ENCODE results near the gene KRT85. TPM values are rescaled to one million over a fixed set of nuclear protein-coding genes. Genes with fewer than 3 reads are reported as not detected.

KRT85 gene
- polyA plus RNA-seq, 1 donor (not counting 4 experiments of a cell fraction or from before 2014, with no cell fraction given), result not detected

DNA sequence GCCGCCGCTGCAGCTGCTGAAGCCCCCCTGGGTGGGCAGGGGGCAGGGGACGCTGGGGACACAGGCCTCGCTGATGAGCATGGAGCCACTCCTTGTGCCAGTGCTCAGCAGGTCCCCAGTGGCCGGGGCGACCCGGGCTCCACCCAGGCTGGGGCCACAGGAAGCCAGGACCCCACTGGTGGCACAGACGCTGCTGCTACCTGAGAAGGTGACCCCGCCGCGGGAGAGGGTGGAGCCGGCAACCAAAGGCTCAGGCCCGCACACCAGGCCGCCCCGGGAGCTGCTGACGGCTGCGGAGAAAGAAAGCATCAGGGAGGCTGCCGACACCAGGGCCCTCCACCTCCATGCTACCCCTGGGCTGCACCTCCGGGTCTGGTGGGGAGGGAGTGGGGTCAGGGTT lies 10.8 kb upstream of the KRT85 start:
- H3K36me3 ChIP-seq (ENCODE audit: control insufficient read depth in 2 of 2, extremely low read depth in 1 of 2, insufficient read depth in 2 of 2, low read length in 2 of 2), result no peaks in the 10 kb centered on the region
- H3K27me3 ChIP-seq (ENCODE audit: control insufficient read depth, extremely low read depth, insufficient read depth, low read length), result no peaks in the 10 kb centered on the region
- H3K27ac ChIP-seq (ENCODE audit: control insufficient read depth, insufficient read depth, low read length), result no peak overlapping the region
- no peaks in the 10 kb centered on the region for H4K20me1 ChIP-seq (ENCODE audit: control insufficient read depth, extremely low read depth, insufficient read depth, low read length)
- H3K79me2 ChIP-seq (ENCODE audit: control insufficient read depth, insufficient read depth, low read length), result no peaks in the 10 kb centered on the region
- no peak overlapping the region for H3K4me2 ChIP-seq (ENCODE audit: control insufficient read depth, extremely low read depth, insufficient read depth, low read depth, low read length)
- H3K9me1 ChIP-seq (ENCODE audit: control insufficient read depth, extremely low read depth, insufficient read depth, low read length), result no peaks in the 10 kb centered on the region
- no peak overlapping the region for H3K9ac ChIP-seq (ENCODE audit: control insufficient read depth, extremely low read depth, insufficient read depth, low read length)
- DNase-seq (ENCODE audit: low read depth, low spot score) (no peak), FAIRE-seq (no peak)
- H2AFZ ChIP-seq (ENCODE audit: control insufficient read depth, low read length), result no peak overlapping the region
- H3K4me1 ChIP-seq (ENCODE audit: control insufficient read depth, extremely low read depth, insufficient read depth, low read length), result no peaks in the 10 kb centered on the region
- dilution Hi-C loops (cut with MboI; ENCODE audit: extremely low pct_ligation_motif_present, low sequenced_read_pairs), result no loop called here
- H3K9me3 ChIP-seq (ENCODE audit: control insufficient read depth, low read depth, low read length), result no peaks in the 10 kb centered on the region
- no peak for TF ChIP-seq EZH2 (IDR thresholded peaks at IDR 0.05; ENCODE audit: low read length)
- TF ChIP-seq, protein P1, sequence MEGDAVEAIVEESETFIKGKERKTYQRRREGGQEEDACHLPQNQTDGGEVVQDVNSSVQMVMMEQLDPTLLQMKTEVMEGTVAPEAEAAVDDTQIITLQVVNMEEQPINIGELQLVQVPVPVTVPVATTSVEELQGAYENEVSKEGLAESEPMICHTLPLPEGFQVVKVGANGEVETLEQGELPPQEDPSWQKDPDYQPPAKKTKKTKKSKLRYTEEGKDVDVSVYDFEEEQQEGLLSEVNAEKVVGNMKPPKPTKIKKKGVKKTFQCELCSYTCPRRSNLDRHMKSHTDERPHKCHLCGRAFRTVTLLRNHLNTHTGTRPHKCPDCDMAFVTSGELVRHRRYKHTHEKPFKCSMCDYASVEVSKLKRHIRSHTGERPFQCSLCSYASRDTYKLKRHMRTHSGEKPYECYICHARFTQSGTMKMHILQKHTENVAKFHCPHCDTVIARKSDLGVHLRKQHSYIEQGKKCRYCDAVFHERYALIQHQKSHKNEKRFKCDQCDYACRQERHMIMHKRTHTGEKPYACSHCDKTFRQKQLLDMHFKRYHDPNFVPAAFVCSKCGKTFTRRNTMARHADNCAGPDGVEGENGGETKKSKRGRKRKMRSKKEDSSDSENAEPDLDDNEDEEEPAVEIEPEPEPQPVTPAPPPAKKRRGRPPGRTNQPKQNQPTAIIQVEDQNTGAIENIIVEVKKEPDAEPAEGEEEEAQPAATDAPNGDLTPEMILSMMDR (optimal IDR thresholded peaks at IDR 0.05 in 1 of 3, IDR thresholded peaks at IDR 0.05 in 1 of 3, conservative IDR thresholded peaks at IDR 0.05 in 1 of 3; ENCODE audit: extremely low read depth in 1 of 3, insufficient read depth in 2 of 3, low read length in 3 of 3), result no peak
- H3K4me3 ChIP-seq (ENCODE audit: control insufficient read depth in 2 of 3, extremely low read depth in 1 of 3, insufficient read depth in 2 of 3, low read depth in 1 of 3, low read length in 3 of 3), result no peak overlapping the region

DNA sequence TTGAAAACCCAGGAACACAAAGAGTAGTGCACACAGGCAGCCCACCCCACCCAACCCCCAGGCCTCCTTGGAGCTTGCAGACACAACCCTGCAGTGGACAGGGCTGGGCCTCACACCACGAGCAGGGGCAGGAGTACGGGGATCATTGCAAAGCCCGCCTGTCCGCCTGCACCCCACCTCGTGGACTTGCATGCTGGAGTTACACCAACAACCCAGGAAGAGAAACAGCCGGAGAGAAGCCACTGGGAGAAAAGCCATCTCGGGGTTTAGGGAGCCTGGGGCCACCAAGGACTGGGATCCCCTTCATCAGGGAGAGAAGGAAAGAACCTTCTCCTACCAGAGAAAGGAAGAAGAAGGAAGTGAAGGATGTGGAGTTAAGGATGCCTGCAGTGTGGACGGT lies 10.0 kb upstream of the KRT85 start:
- Histone ChIP-seq H3K79me2 (ENCODE audit: control insufficient read depth, insufficient read depth, low read length) (no peaks in the 10 kb centered on the region), H3K27me3 (ENCODE audit: control insufficient read depth, extremely low read depth, insufficient read depth, low read length) (no peaks in the 10 kb centered on the region), H3K27ac (ENCODE audit: control insufficient read depth, insufficient read depth, low read length) (no peak overlapping the region), H2AFZ (ENCODE audit: control insufficient read depth, low read length) (no peak overlapping the region), H3K36me3 (ENCODE audit: control insufficient read depth in 2 of 2, extremely low read depth in 1 of 2, insufficient read depth in 2 of 2, low read length in 2 of 2) (no peaks in the 10 kb centered on the region), H3K9ac (ENCODE audit: control insufficient read depth, extremely low read depth, insufficient read depth, low read length) (no peak overlapping the region), H3K9me1 (ENCODE audit: control insufficient read depth, extremely low read depth, insufficient read depth, low read length) (no peaks in the 10 kb centered on the region), H3K4me1 (ENCODE audit: control insufficient read depth, extremely low read depth, insufficient read depth, low read length) (no peaks in the 10 kb centered on the region), H3K4me2 (ENCODE audit: control insufficient read depth, extremely low read depth, insufficient read depth, low read depth, low read length) (no peak overlapping the region), H4K20me1 (ENCODE audit: control insufficient read depth, extremely low read depth, insufficient read depth, low read length) (no peaks in the 10 kb centered on the region), H3K4me3 (ENCODE audit: control insufficient read depth in 2 of 3, extremely low read depth in 1 of 3, insufficient read depth in 2 of 3, low read depth in 1 of 3, low read length in 3 of 3) (no peak overlapping the region), H3K9me3 (ENCODE audit: control insufficient read depth, low read depth, low read length) (no peaks in the 10 kb centered on the region)
- FAIRE-seq, result no peak
- no peak for DNase-seq (ENCODE audit: low read depth, low spot score)
- dilution Hi-C loops (cut with MboI; ENCODE audit: extremely low pct_ligation_motif_present, low sequenced_read_pairs), result no loop called here
- TF ChIP-seq, protein P1 (optimal IDR thresholded peaks at IDR 0.05 in 1 of 3, IDR thresholded peaks at IDR 0.05 in 1 of 3, conservative IDR thresholded peaks at IDR 0.05 in 1 of 3; ENCODE audit: extremely low read depth in 1 of 3, insufficient read depth in 2 of 3, low read length in 3 of 3), result no peak
- no peak for TF ChIP-seq EZH2 (IDR thresholded peaks at IDR 0.05; ENCODE audit: low read length)

Measured in keratinocyte (primary cell).